Activated effector memory CD4-positive, alpha-beta T cell treated with Interleukin-2 at 50 U/mL for 16 hours (primary cell): ENCODE results near the gene LPCAT3.

Experiments
- DNase-seq: peaks from one replicate; pipeline ENCODE4 v3.0.0-alpha.2; 2020

The LPCAT3 gene

GRCh38 chr12:6950811-6951540 is 67.3 kb downstream of the LPCAT3 start, which contains the start of gene PTPN6:
Gene PTPN6 (plus strand): TSS chr12:6951356. CDS start chr12:6951513, 157 bp downstream.
- no peak for DNase-seq

- no peak for DNase-seq
Observed at GRCh38 chr12:6950401-6950801, 67.9 kb downstream of the LPCAT3 start.

GRCh38 chr12:6948873-6949594 is 69.2 kb downstream of the LPCAT3 start:
- no peak for DNase-seq

- no peak for DNase-seq
Observed at GRCh38 chr12:6947615-6948014, 70.7 kb downstream of the LPCAT3 start.

- DNase-seq, result no peak
Observed at GRCh38 chr12:6946920-6947374, 71.3 kb downstream of the LPCAT3 start.

- DNase-seq, result no peak
Observed at GRCh38 chr12:6946033-6946919, 72.0 kb downstream of the LPCAT3 start.

- DNase-seq, result no peak
Observed at GRCh38 chr12:6945613-6946012, 72.7 kb downstream of the LPCAT3 start.

GRCh38 chr12:6944381-6945186 is 73.7 kb downstream of the LPCAT3 start:
- peak; percentile 79 for DNase-seq

GRCh38 chr12:6943722-6944380 is 74.4 kb downstream of the LPCAT3 start, which contains the start of the genes C12orf57 and RNU7-1:
Gene C12orf57 (plus strand): TSS chr12:6944022. CDS start chr12:6944122, 100 bp downstream.
Gene RNU7-1 (plus strand): TSS chr12:6943816.
- peak; percentile 55 for DNase-seq

GRCh38 chr12:6943389-6943721 is 74.9 kb downstream of the LPCAT3 start:
- DNase-seq, result peak; percentile 67

- no peak for DNase-seq
Observed at GRCh38 chr12:6942331-6942665, 76.0 kb downstream of the LPCAT3 start.

- no peak for DNase-seq
Observed at GRCh38 chr12:6941782-6942181, 76.5 kb downstream of the LPCAT3 start.

GRCh38 chr12:6941267-6941666 is 77.0 kb downstream of the LPCAT3 start:
- DNase-seq, result no peak

GRCh38 chr12:6939191-6939540 is 79.1 kb downstream of the LPCAT3 start:
- no peak for DNase-seq

GRCh38 chr12:6938353-6939190 is 79.7 kb downstream of the LPCAT3 start:
- no peak for DNase-seq

GRCh38 chr12:6937481-6938352 is 80.6 kb downstream of the LPCAT3 start:
- DNase-seq, result peak; percentile 89

- no peak for DNase-seq
Observed at GRCh38 chr12:6936636-6937480, 81.4 kb downstream of the LPCAT3 start.

- no peak for DNase-seq
Observed at GRCh38 chr12:6936194-6936635, 82.1 kb downstream of the LPCAT3 start.
